Right cardiac atrium (tissue), 5 donors: ENCODE results near the gene PREX1. TPM values are rescaled to one million over a fixed set of nuclear protein-coding genes. Genes with fewer than 3 reads are reported as not detected.

Experiments used
- ATAC-seq, 2 donors: fragments of 200-7000 bp; cut with Tn5 transposase; one replicate each; pipeline versions ENCODE4 v1.8.0 to v1.9.1; 2020; ENCODE audit warnings: moderate library complexity in 2 of 2, mild to moderate bottlenecking in 1 of 2
- DNase-seq, 3 donors: peaks; one replicate each; pipeline ENCODE4 v3.0.0-alpha.2; 2020
- H3K27ac ChIP-seq: one replicate; pipeline ENCODE4 v1.5.1; 2013; ENCODE audit warnings: mild to moderate bottlenecking, low read length, control low read depth, moderate library complexity
- H3K27me3 ChIP-seq: one replicate; pipeline ENCODE4 v1.6.1; 2013; ENCODE audit not compliant: control insufficient read depth, insufficient read depth
- H3K4me1 ChIP-seq: one replicate; pipeline ENCODE4 v1.6.1; 2013; ENCODE audit warnings: low read length; ENCODE audit not compliant: control insufficient read depth, insufficient read depth
- H3K4me3 ChIP-seq: one replicate; pipeline ENCODE4 v1.5.1; 2013; ENCODE audit warnings: low read length, control low read depth
- H3K9me3 ChIP-seq: one replicate; pipeline ENCODE4 v1.6.1; 2013; ENCODE audit warnings: low read length; ENCODE audit not compliant: control insufficient read depth
- WGBS: extraction: QIAGEN DNeasy Blood & Tissue Kit; methylation state at CpG from one replicate; pipeline ENCODE4 v1.1.7; 2013; 5-methylcytosine and 5-hydroxymethylcytosine counted together
- intact Hi-C, 4 donors: fragments of 100-400 bp; cut with DNase I; formaldehyde crosslinking; loops; one replicate each; pipeline versions ENCODE4 v1.11.0 to v1.14.0; 2022 to 2023
- polyA plus RNA-seq: library from polyadenylated mRNA; stranded (reverse); fragments of 200-250 nt; gene quantifications from one replicate; pipeline ENCODE4 v1.2.3, GENCODE V29; 2013
- total RNA-seq, 4 donors: library from RNA; stranded (reverse); fragmentation: NEBNext Ultra II Directional; extraction: Animal tissue kit (Norgen Biotek cat#: 25700); gene quantifications; one replicate each; pipeline ENCODE4 v1.2.1, GENCODE V29; 2021
- donor health status: healthy with polysubstance abuse.
- donor health status: DM: no; HTN: yes; CAD: no.
- donor health status: DM: no; HTN: no; CAD: no.
- donor health status: DM: no; HTN: yes; CAD: no; lungs with severe emphysema.
- donor health status: DM: yes; HTN: yes; CAD: no.

PREX1 gene
- total and polyA plus RNA-seq, 5 donors, result 9.0 to 16.2 (median 13.9) TPM

GRCh38 chr20:48635791-48636267, 192.0 kb downstream of the PREX1 start:
- Histone ChIP-seq H3K4me3 (no peak overlapping the region), H3K4me1 (no peaks in the 10 kb centered on the region), H3K27ac (no peak overlapping the region), H3K27me3 (no peaks in the 10 kb centered on the region), H3K9me3 (no peaks in the 10 kb centered on the region)
- intact Hi-C loops, result no loop called here
- ATAC-seq, result peak; percentile 41 to 67
- DNase-seq, result peak; percentile 54 to 87 (median 76)
- 36% methylated on average over 5 of the region's 5 CpGs for WGBS

DNA sequence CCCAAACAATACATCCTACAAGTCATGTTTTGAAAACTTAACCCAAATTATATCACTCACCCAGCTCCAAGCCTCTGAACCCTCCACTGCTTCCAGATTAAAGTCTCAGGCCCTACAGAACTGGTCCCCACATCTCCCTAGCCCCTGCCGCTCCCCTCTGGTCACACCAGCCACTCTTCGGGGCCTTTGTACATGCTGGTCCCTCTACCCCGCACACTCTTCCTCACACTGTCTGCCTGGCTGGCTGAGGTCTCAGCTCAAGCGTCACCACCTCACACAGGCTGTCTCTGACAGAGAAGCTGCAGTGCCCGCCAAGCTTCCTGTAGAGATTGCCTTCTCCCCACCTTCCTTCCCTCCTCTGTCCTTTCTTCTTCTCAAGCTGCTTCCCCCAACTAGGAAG, 192.4 kb downstream of the PREX1 start:
- Histone ChIP-seq H3K4me3 (no peak overlapping the region), H3K9me3 (no peaks in the 10 kb centered on the region), H3K27me3 (no peaks in the 10 kb centered on the region), H3K27ac (no peak overlapping the region), H3K4me1 (no peaks in the 10 kb centered on the region)
- WGBS, result 96% methylated on average over 5 of the region's 5 CpGs
- intact Hi-C loops, result no loop called here
- DNase-seq, result no peak
- no peak for ATAC-seq

DNA sequence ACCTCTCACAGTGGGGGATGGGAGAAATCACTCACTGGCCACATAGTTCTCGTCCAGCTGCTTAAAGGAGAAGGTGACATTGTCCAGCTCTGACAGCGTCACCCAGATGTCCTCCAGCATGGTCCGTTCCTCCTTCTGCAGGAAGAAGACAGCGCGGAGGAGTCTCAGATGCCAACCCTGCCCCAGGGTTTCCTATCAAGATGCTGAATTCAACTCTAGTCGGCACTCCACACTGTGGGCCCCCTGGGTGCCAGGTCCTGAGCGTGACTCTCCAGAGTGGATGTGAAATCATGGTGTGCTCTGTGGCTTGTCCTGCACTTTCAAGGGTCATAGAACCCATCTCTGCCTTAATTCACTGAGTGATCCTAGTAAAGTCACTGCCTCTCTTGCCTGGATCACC, 193.2 kb downstream of the PREX1 start:
- no peak for DNase-seq
- H3K4me1 ChIP-seq, result no peaks in the 10 kb centered on the region

DNA sequence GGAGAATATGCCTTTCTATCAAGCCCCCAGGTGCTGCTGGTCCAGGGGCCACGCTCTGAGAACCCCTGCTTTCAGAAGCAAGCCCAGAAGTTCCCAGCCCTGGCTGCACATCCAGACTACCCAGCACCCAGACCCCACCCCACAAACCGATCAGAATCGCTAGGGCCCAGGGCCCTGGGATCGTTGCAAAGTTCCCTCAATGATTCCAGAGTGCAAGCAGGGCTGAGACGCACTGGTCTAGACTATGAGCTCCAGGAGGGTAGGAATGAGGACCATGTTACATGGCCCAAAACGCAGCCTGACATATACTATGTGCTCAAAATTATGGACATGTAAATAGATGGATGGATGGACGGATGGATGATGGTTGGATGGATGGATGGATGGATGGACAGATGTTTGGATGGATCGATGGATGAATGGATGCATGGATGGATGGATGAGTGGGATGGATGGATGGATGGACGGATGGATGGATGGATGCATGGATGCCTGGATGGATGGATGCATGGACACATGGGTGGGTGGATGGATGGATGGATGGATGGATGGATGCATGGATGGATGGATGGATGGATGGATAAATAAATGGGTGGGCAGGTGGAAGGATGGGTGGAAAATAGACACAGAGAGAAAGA, 194.1 kb downstream of the PREX1 start:
- H3K9me3 ChIP-seq, result no peaks in the 10 kb centered on the region
- H3K27me3 ChIP-seq, result no peaks in the 10 kb centered on the region
- intact Hi-C loops, result no loop called here
- H3K27ac ChIP-seq, result no peak overlapping the region
- no peak for DNase-seq
- WGBS, result 92% methylated on average over 9 of the region's 9 CpGs
- H3K4me1 ChIP-seq, result no peaks in the 10 kb centered on the region
- no peak for ATAC-seq
- no peak overlapping the region for H3K4me3 ChIP-seq

More for the DNA sequence above, 193.2 kb downstream of the PREX1 start:
- Histone ChIP-seq H3K9me3 (no peaks in the 10 kb centered on the region), H3K27me3 (no peaks in the 10 kb centered on the region), H3K27ac (no peak overlapping the region), H3K4me3 (no peak overlapping the region)
- no peak for ATAC-seq
- 93% methylated on average over 7 of the region's 7 CpGs for WGBS
- intact Hi-C loops, result no loop called here

- no peaks in the 10 kb centered on the region for H3K4me1 ChIP-seq
- H3K4me3 ChIP-seq, result no peak overlapping the region
- H3K9me3 ChIP-seq, result no peaks in the 10 kb centered on the region
- no peak for ATAC-seq
- H3K27ac ChIP-seq, result no peak overlapping the region
- no peak for DNase-seq
- whole genome bisulfite sequencing, result 87% methylated on average over 12 of the region's 12 CpGs
- intact Hi-C loops, result no loop called here
- no peaks in the 10 kb centered on the region for H3K27me3 ChIP-seq
Measured at GRCh38 chr20:48632825-48633619, 194.8 kb downstream of the PREX1 start.

- Histone ChIP-seq H3K27me3 (no peaks in the 10 kb centered on the region), H3K9me3 (no peaks in the 10 kb centered on the region), H3K4me3 (no peak overlapping the region), H3K4me1 (no peaks in the 10 kb centered on the region), H3K27ac (no peak overlapping the region)
- 86% methylated on average over 29 of the region's 29 CpGs for WGBS
- DNase-seq (no peak), ATAC-seq (no peak)
- intact Hi-C loops, result no loop called here
Measured at GRCh38 chr20:48632017-48632824, 195.6 kb downstream of the PREX1 start.

- no peaks in the 10 kb centered on the region for H3K27me3 ChIP-seq
- intact Hi-C loops, result no loop called here
- H3K4me3 ChIP-seq, result no peak overlapping the region
- ATAC-seq (no peak), DNase-seq (no peak)
- H3K4me1 ChIP-seq, result no peaks in the 10 kb centered on the region
- H3K9me3 ChIP-seq, result no peaks in the 10 kb centered on the region
- 90% methylated on average over 16 of the region's 16 CpGs for WGBS
- no peak overlapping the region for H3K27ac ChIP-seq
Measured at GRCh38 chr20:48631114-48632016, 196.4 kb downstream of the PREX1 start.

- no peaks in the 10 kb centered on the region for H3K4me1 ChIP-seq
- H3K4me3 ChIP-seq, result no peak overlapping the region
- no peaks in the 10 kb centered on the region for H3K27me3 ChIP-seq
- WGBS, result 93% methylated on average over 18 of the region's 18 CpGs
- ATAC-seq (no peak), DNase-seq (no peak)
- intact Hi-C loops, result no loop called here
- H3K27ac ChIP-seq, result no peak overlapping the region
- H3K9me3 ChIP-seq, result no peaks in the 10 kb centered on the region
Measured at GRCh38 chr20:48630342-48631075, 197.3 kb downstream of the PREX1 start.

DNA sequence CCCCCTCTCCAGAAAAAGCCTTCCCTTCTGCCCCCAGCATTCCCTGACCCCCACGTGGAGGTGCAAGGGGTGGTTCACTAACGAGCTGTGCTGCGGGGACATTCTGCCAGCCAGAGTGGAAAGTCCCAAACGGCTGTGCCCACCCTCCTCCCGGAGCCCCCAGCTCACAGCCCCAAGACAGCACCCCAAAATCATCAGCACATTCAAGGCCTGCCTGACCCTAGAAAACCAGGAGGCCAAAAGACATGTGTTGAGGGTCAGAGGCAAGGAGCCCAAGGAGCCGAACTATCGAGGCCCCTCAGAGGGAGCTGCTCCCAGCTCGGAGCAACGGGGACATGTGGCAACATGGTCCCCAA, 197.9 kb downstream of the PREX1 start:
- intact Hi-C loops, result no loop called here
- ATAC-seq (no peak), DNase-seq (no peak)
- Histone ChIP-seq H3K27me3 (no peaks in the 10 kb centered on the region), H3K9me3 (no peaks in the 10 kb centered on the region), H3K27ac (no peak overlapping the region), H3K4me1 (no peaks in the 10 kb centered on the region), H3K4me3 (no peak overlapping the region)
- WGBS, result 91% methylated on average over 9 of the region's 9 CpGs
